Neural cell (in vitro differentiated cells): ENCODE results near the gene C10orf105. TPM values are rescaled to one million over a fixed set of nuclear protein-coding genes. Genes with fewer than 3 reads are reported as not detected.

ENCODE experiments used
- H2AFZ ChIP-seq: fragments of 200-600, 300-800 bp; sonication (generic), shearing (Covaris generic); 2 replicates; pipeline ENCODE4 v1.6.0; 2014; ENCODE audit warnings: low read depth, mild to moderate bottlenecking, antibody characterized with exemption, low read length, moderate library complexity
- H3F3A ChIP-seq: fragments of 200-600 bp; shearing (Covaris generic); 2 replicates; pipeline ENCODE4 v1.6.1; 2016; ENCODE audit warnings: mild to moderate bottlenecking, moderate library complexity, mixed read lengths, antibody characterized with exemption, low read length; ENCODE audit not compliant: insufficient read depth, poor library complexity, severe bottlenecking
- H3K27ac ChIP-seq: fragments of 200-600, 300-800 bp; sonication (generic), shearing (Covaris generic); 2 replicates; pipeline ENCODE4 v1.5.1; 2014; ENCODE audit warnings: mild to moderate bottlenecking, low read length, moderate library complexity
- H3K27me3 ChIP-seq: fragments of 300-800, 200-600 bp; sonication (generic), shearing (Covaris generic); 2 replicates; pipeline ENCODE4 v1.6.0; 2014; ENCODE audit warnings: mild to moderate bottlenecking, low read depth, low read length, moderate library complexity; ENCODE audit not compliant: insufficient read depth
- H3K36me3 ChIP-seq: fragments of 300-800, 200-600 bp; sonication (generic), shearing (Covaris generic); 2 replicates; pipeline ENCODE4 v1.5.1; 2014; ENCODE audit warnings: mild to moderate bottlenecking, antibody characterized with exemption, low read length, moderate library complexity; ENCODE audit not compliant: insufficient read depth
- H3K4me2 ChIP-seq: fragments of 300-800, 200-600 bp; sonication (generic), shearing (Covaris generic); 2 replicates; pipeline ENCODE4 v1.6.0; 2014; ENCODE audit warnings: mild to moderate bottlenecking, low read length
- H3K4me3 ChIP-seq: fragments of 300-800, 200-600 bp; sonication (generic), shearing (Covaris generic); 2 replicates; pipeline ENCODE4 v1.5.1; 2014; ENCODE audit warnings: mild to moderate bottlenecking, low read length, moderate library complexity
- H3K79me2 ChIP-seq: fragments of 200-600 bp; shearing (Covaris generic); replicated peaks from 2 replicates; pipeline ENCODE4 v1.6.0; 2014; ENCODE audit warnings: mild to moderate bottlenecking, low read length, moderate library complexity; ENCODE audit not compliant: insufficient read depth
- H3K9ac ChIP-seq: fragments of 300-800, 200-600 bp; sonication (generic), shearing (Covaris generic); 2 replicates; pipeline ENCODE4 v1.6.1; 2016; ENCODE audit warnings: mild to moderate bottlenecking, low read length, mixed read lengths
- H3K9me2 ChIP-seq: fragments of 200-600 bp; shearing (Covaris generic); 2 replicates; pipeline ENCODE4 v1.6.1; 2016; ENCODE audit warnings: mild to moderate bottlenecking, low read length, mixed read lengths; ENCODE audit not compliant: insufficient read depth
- H3K9me3 ChIP-seq: fragments of 200-600, 300-800 bp; sonication (generic), shearing (Covaris generic); 2 replicates; pipeline ENCODE4 v1.6.1; 2016; ENCODE audit warnings: mild to moderate bottlenecking, mixed run types, low read length, moderate library complexity, mixed read lengths
- H4K20me1 ChIP-seq: fragments of 200-600 bp; shearing (Covaris generic); 2 replicates; pipeline ENCODE4 v1.6.1; 2016; ENCODE audit warnings: mild to moderate bottlenecking, mixed run types; ENCODE audit not compliant: insufficient read depth
- EP300 ChIP-seq: fragments of 450-650 bp; conservative IDR thresholded peaks from 2 replicates; pipeline ENCODE4 v1.6.1; 2014; ENCODE audit warnings: antibody characterized with exemption, mild to moderate bottlenecking, moderate library complexity; ENCODE audit not compliant: poor library complexity, severe bottlenecking
- EZH2 ChIP-seq: fragments of 200-600, 300-800 bp; shearing (Covaris generic), sonication (generic); IDR thresholded peaks from 2 replicates; pipeline ENCODE4 v1.6.1; 2014; ENCODE audit warnings: antibody characterized with exemption, low read length, borderline replicate concordance, mild to moderate bottlenecking; ENCODE audit not compliant: insufficient read depth, poor library complexity, severe bottlenecking
- MXI1 ChIP-seq: fragments of 450-650 bp; conservative IDR thresholded peaks from 2 replicates; pipeline ENCODE4 v1.6.1; 2014; ENCODE audit warnings: antibody characterized with exemption, mild to moderate bottlenecking; ENCODE audit not compliant: poor library complexity, severe bottlenecking
- POLR2AphosphoS5 ChIP-seq: IDR thresholded peaks from 2 replicates; pipeline ENCODE4 v1.6.1; 2012
- RAD21 ChIP-seq: fragments of 450-650 bp; conservative IDR thresholded peaks from 2 replicates; pipeline ENCODE4 v1.6.1; 2014; ENCODE audit warnings: antibody characterized with exemption, mild to moderate bottlenecking, moderate library complexity
- SMC3 ChIP-seq: fragments of 450-650 bp; conservative IDR thresholded peaks from 2 replicates; pipeline ENCODE4 v1.6.1; 2014; ENCODE audit warnings: antibody characterized with exemption, mild to moderate bottlenecking, moderate library complexity; ENCODE audit not compliant: poor library complexity
- TAF1 ChIP-seq: IDR thresholded peaks from 2 replicates; pipeline ENCODE4 v1.6.1; 2012; ENCODE audit warnings: low read depth
- polyA plus RNA-seq: library from polyadenylated mRNA; depleted of rRNA; stranded (reverse); fragments of >200 nt; gene quantifications from 2 replicates; pipeline ENCODE4 v1.2.3, GENCODE V29; 2014
- TF ChIP-seq, protein P1 (sequence below): IDR thresholded peaks from 2 replicates; pipeline ENCODE4 v1.6.1; 2012; ENCODE audit warnings: borderline replicate concordance
- TF ChIP-seq, protein P2 (sequence below): fragments of 450-650 bp; IDR thresholded peaks from 2 replicates; pipeline ENCODE4 v1.5.1; 2014; ENCODE audit warnings: antibody characterized with exemption, mild to moderate bottlenecking, moderate library complexity; ENCODE audit not compliant: poor library complexity, severe bottlenecking

Gene C10orf105
- polyA plus RNA-seq, 1 donor from 2014 or later: 0.11 TPM

DNA sequence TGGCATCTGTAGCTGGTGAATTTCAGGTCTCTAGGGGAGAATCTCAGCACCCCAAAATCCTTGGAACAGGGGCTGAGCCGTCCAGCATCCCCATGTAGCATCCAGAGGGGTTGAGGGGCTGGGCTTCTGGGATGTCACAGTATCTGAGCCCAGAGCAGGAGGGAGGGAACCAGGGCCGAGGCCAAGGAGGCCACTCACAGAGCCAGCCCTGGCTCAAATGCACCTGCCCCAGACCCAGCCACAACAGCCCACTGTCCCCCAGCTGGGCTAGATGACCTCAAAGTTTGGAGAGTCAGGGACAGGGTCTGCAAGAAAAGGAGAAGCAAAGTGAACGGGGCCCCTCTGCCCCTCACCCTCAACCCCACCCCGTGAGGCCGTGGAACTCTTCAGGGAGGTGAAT is 31.4 kb upstream of the C10orf105 start:
- H2AFZ ChIP-seq: no peak overlapping the region
- H3F3A ChIP-seq: no peaks in the 10 kb centered on the region
- no peaks in the 10 kb centered on the region for H3K36me3 ChIP-seq
- no peaks in the 10 kb centered on the region for H4K20me1 ChIP-seq
- H3K4me2 ChIP-seq: no peak overlapping the region
- no peaks in the 10 kb centered on the region for H3K79me2 ChIP-seq
- no peaks in the 10 kb centered on the region for H3K27me3 ChIP-seq
- H3K4me3 ChIP-seq: no peak overlapping the region
- no peaks in the 10 kb centered on the region for H3K9me3 ChIP-seq
- H3K9ac ChIP-seq: no peak overlapping the region
- TF ChIP-seq MXI1 (no peak), SMC3 (no peak), POLR2AphosphoS5 (no peak), RAD21 (no peak), TAF1 (no peak), EP300 (no peak), EZH2 (no peak)
- TF ChIP-seq, protein P1, sequence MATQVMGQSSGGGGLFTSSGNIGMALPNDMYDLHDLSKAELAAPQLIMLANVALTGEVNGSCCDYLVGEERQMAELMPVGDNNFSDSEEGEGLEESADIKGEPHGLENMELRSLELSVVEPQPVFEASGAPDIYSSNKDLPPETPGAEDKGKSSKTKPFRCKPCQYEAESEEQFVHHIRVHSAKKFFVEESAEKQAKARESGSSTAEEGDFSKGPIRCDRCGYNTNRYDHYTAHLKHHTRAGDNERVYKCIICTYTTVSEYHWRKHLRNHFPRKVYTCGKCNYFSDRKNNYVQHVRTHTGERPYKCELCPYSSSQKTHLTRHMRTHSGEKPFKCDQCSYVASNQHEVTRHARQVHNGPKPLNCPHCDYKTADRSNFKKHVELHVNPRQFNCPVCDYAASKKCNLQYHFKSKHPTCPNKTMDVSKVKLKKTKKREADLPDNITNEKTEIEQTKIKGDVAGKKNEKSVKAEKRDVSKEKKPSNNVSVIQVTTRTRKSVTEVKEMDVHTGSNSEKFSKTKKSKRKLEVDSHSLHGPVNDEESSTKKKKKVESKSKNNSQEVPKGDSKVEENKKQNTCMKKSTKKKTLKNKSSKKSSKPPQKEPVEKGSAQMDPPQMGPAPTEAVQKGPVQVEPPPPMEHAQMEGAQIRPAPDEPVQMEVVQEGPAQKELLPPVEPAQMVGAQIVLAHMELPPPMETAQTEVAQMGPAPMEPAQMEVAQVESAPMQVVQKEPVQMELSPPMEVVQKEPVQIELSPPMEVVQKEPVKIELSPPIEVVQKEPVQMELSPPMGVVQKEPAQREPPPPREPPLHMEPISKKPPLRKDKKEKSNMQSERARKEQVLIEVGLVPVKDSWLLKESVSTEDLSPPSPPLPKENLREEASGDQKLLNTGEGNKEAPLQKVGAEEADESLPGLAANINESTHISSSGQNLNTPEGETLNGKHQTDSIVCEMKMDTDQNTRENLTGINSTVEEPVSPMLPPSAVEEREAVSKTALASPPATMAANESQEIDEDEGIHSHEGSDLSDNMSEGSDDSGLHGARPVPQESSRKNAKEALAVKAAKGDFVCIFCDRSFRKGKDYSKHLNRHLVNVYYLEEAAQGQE: no peak
- TF ChIP-seq, protein P2, sequence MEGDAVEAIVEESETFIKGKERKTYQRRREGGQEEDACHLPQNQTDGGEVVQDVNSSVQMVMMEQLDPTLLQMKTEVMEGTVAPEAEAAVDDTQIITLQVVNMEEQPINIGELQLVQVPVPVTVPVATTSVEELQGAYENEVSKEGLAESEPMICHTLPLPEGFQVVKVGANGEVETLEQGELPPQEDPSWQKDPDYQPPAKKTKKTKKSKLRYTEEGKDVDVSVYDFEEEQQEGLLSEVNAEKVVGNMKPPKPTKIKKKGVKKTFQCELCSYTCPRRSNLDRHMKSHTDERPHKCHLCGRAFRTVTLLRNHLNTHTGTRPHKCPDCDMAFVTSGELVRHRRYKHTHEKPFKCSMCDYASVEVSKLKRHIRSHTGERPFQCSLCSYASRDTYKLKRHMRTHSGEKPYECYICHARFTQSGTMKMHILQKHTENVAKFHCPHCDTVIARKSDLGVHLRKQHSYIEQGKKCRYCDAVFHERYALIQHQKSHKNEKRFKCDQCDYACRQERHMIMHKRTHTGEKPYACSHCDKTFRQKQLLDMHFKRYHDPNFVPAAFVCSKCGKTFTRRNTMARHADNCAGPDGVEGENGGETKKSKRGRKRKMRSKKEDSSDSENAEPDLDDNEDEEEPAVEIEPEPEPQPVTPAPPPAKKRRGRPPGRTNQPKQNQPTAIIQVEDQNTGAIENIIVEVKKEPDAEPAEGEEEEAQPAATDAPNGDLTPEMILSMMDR: no peak
- no peaks in the 10 kb centered on the region for H3K9me2 ChIP-seq
- H3K27ac ChIP-seq: no peak overlapping the region

DNA sequence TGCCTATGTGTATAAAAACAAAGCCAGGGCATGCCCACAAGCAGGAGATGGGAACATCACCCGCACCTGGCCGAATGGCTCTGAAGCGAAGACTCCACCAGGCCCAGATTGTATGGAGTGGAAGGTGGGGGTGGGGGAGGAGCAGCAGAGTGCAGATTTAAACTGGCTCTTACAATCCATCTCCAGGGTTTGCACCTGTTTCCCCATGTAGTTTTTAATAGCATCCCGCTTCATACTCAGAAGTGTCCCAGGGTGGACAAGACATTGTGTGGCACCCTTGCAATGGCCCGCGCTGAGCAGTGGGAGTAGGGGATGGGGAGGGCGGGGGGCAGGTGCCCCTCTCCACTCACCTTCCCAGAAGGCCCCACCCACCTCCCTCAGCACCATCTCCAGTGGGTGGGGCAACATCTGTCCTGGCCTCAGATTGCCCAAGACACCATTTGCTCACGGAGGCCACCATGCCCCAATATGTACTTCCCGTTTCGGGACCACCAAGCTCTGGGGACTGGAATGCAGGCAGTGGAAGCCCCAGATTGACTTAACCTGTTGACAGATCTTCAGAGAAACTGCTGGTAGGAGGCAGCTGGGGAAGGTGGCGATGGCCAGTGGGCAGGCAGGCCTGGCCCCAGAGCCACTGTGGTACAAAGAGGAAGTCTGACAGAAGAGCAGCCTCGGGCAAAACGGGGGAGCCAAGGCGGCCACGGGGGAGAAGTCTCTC is 30.7 kb upstream of the C10orf105 start:
- Histone ChIP-seq H3K27ac (no peak overlapping the region), H3K36me3 (no peaks in the 10 kb centered on the region), H4K20me1 (no peaks in the 10 kb centered on the region), H3K4me3 (no peak overlapping the region), H3K9me3 (no peaks in the 10 kb centered on the region), H3K4me2 (no peak overlapping the region), H3K9ac (no peak overlapping the region), H2AFZ (no peak overlapping the region), H3F3A (no peaks in the 10 kb centered on the region), H3K79me2 (no peaks in the 10 kb centered on the region), H3K27me3 (no peaks in the 10 kb centered on the region), H3K9me2 (no peaks in the 10 kb centered on the region)
- TF ChIP-seq EZH2 (no peak), POLR2AphosphoS5 (no peak), TAF1 (no peak), EP300 (no peak), SMC3 (no peak), RAD21 (no peak), MXI1 (no peak)
- TF ChIP-seq, protein P1: no peak
- TF ChIP-seq, protein P2: no peak
